Stimulated activated naive CD8-positive, alpha-beta T cell treated with anti-CD3 and anti-CD28 coated beads, Interleukin-15, Interleukin-2, amounts not matched to agents 100 ng/mL and 50 ng/mL, for 24 hours (primary cell): ENCODE data around the gene TCF4.

Experiments used
- H3K27ac Mint-ChIP-seq: one replicate; pipeline ENCODE4 v1.8.0; 2021; ENCODE audit warnings: mild to moderate bottlenecking, mixed read lengths
- H3K27me3 Mint-ChIP-seq: one replicate; pipeline ENCODE4 v1.8.0; 2021; ENCODE audit warnings: mixed read lengths
- H3K36me3 Mint-ChIP-seq: one replicate; pipeline ENCODE4 v1.8.0; 2021; ENCODE audit warnings: low read depth, mixed read lengths
- H3K4me1 Mint-ChIP-seq: one replicate; pipeline ENCODE4 v1.8.0; 2021; ENCODE audit warnings: low read depth, mixed read lengths
- H3K4me3 Mint-ChIP-seq: one replicate; pipeline ENCODE4 v1.8.0; 2021; ENCODE audit warnings: mild to moderate bottlenecking, mixed read lengths
- H3K9me3 Mint-ChIP-seq: one replicate; pipeline ENCODE4 v1.8.0; 2021; ENCODE audit warnings: mixed read lengths

The TCF4 gene

DNA sequence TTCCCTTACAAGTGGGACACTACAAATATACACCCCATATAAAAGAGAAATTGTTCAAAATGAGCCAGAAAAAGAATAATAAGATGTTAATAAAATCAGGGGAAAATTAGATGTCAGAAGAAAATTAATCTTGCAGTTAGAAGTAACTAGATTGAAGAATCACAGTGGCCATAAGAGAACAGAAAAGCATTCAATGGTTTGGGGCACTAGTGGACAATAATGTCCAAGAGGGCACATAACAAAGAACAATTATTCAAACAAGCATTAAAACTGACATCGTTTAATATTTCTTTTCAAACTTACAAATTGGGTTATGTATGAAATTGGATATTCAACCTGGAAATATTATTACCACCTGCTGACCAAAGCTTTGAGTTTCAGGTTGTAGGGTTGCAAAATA is 12.9 kb downstream of the TCF4 start:
- Mint-ChIP-seq H3K4me3 (no peak overlapping the region), H3K27me3 (no peaks in the 10 kb centered on the region), H3K4me1 (peaks cover 5% of the 10 kb centered on the region), H3K9me3 (no peaks in the 10 kb centered on the region), H3K36me3 (no peaks in the 10 kb centered on the region), H3K27ac (no peak overlapping the region)

DNA sequence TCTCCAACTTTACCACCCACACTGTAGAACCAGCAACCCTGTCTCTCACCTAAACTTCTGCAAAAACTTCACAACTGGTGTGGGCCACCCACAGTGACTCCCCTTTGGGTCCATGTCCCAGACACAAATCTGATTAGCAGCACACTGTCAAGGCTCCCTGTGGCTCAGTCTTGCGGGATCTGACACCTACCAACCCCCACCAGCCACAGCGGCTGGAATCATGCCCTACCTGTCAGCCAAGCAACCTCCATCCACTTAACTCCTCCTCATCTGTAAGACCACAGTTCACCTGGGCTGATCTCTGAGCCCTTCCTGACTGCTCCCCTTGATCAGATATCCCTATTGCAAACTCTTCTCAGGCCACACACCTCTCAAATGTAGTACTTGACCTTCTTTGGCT is 14.6 kb downstream of the TCF4 start:
- Mint-ChIP-seq H3K27ac (no peak overlapping the region), H3K27me3 (no peaks in the 10 kb centered on the region), H3K36me3 (no peaks in the 10 kb centered on the region), H3K4me3 (no peak overlapping the region), H3K9me3 (no peaks in the 10 kb centered on the region), H3K4me1 (peaks cover 5% of the 10 kb centered on the region)

DNA sequence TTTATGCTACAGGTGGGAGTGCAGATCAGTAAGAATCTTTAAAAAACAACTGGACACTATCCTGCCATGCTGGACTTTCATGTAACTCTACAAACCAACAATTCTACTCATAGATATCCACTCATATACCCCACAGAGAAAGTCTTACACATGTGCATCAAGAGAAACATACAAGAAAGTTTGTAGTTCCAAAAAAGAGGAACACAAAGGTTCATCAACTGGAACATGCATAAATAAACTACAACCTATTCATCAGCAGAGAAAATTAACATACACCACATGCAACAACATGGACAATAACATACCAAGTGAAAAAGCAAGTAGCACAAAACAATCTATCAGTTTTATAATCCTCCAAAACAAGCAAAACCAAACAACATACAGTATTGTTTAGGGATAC is 17.0 kb downstream of the TCF4 start:
- peaks cover 5% of the 10 kb centered on the region for H3K9me3 Mint-ChIP-seq
- H3K27ac Mint-ChIP-seq = no peak overlapping the region
- H3K36me3 Mint-ChIP-seq = no peaks in the 10 kb centered on the region
- no peak overlapping the region for H3K4me3 Mint-ChIP-seq
- H3K27me3 Mint-ChIP-seq = no peaks in the 10 kb centered on the region
- H3K4me1 Mint-ChIP-seq = peaks cover 5% of the 10 kb centered on the region

DNA sequence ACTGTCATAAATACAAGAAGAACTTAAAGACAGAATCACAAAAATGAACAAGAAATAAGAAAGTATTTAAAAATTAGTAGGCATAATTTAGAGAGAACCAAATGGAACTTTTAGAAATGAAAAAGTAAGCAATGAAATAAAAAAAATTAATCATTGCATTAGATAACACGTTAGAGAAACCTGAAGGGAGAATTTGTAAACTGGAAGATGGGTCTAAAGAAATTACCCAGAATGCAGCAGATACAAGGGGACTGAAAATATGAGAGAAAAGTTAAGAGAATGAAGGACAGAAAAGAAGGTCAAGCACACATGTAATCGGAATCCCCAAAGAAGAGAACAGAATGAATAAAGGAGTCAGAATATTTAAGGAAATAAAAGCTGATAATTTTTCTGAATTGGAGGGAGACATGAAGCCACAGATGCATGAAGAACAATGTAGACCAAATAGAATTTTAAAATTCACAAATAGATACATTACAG is 21.5 kb downstream of the TCF4 start:
- H3K9me3 Mint-ChIP-seq = peaks cover 5% of the 10 kb centered on the region
- H3K36me3 Mint-ChIP-seq = peaks cover 4% of the 10 kb centered on the region
- no peaks in the 10 kb centered on the region for H3K27me3 Mint-ChIP-seq
- H3K4me1 Mint-ChIP-seq = no peaks in the 10 kb centered on the region
- H3K4me3 Mint-ChIP-seq = no peak overlapping the region
- H3K27ac Mint-ChIP-seq = no peak overlapping the region

DNA sequence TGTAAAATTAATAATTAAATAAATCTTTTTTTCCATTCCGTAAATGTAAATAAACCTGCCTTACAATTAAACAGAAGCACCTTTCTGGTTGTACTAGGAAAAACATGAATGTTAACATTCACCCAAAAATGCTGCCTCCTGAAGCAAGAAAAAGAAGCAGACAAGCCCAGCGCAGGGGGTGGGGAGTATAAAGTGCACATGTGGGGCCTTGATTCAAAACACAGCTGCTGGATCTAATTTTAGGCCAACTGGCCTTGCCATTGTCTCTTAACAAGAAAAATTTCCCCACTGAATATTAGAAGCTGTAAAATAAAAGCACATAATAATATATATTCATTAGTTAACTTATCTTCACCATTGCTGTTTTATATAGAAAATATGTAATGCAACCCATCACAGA is 28.3 kb downstream of the TCF4 start:
- Mint-ChIP-seq H3K4me1 (no peaks in the 10 kb centered on the region), H3K27ac (no peak overlapping the region), H3K4me3 (no peak overlapping the region), H3K9me3 (peaks cover 3% of the 10 kb centered on the region), H3K36me3 (peaks cover 4% of the 10 kb centered on the region), H3K27me3 (peaks cover 3% of the 10 kb centered on the region)

DNA sequence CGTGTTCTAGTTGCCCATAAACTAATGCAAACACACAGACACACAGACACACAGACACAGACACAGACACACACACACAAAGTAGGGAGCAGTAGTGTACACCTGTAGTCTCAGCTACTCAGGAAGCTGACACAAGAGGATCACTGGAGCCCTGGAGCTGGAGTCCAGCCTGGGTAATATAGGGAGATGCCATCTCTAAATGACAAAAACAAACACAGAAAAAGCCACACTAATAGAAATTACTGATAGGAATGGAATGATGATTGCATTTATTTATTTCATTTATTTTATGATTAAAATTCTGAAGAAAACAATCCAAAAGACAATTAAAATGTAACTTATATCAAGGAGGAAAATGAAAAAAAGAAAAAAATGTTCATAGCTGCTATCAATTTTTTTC is 30.8 kb downstream of the TCF4 start:
- Mint-ChIP-seq H3K27me3 (peaks cover 3% of the 10 kb centered on the region), H3K27ac (no peak overlapping the region), H3K4me3 (no peak overlapping the region), H3K36me3 (no peaks in the 10 kb centered on the region), H3K4me1 (no peaks in the 10 kb centered on the region), H3K9me3 (peaks cover 3% of the 10 kb centered on the region)

DNA sequence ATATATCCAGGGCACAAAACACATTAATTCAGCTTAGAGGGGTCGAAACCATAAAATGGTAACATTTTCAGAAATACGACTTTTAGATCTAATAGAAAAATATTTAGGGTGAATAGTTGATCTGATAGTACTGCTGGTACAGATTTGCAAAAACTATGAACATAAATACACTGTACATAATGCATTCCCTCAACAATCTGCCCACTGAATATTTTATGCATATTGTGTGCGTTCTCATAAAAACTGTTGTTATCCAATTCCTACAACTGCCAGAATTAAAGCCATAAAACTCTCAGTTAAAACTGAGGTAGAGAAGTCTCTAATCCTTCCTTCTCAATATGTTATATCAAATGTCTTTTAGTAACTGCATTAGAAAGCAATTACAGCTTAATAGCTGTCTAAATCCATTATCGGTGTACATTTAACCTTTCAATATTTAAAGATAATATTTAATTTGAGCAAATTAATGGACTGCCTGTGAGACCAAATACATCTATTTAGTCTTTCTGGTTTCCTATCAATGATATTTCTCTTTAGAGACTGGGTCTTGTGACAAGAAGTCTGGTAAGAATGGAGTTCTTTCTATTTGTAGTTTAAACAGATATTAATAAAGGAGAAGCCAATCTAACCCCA is 32.5 kb downstream of the TCF4 start:
- Mint-ChIP-seq H3K9me3 (peaks cover 3% of the 10 kb centered on the region), H3K27me3 (peaks cover 3% of the 10 kb centered on the region), H3K27ac (no peak overlapping the region), H3K4me3 (no peak overlapping the region), H3K36me3 (no peaks in the 10 kb centered on the region), H3K4me1 (no peaks in the 10 kb centered on the region)

DNA sequence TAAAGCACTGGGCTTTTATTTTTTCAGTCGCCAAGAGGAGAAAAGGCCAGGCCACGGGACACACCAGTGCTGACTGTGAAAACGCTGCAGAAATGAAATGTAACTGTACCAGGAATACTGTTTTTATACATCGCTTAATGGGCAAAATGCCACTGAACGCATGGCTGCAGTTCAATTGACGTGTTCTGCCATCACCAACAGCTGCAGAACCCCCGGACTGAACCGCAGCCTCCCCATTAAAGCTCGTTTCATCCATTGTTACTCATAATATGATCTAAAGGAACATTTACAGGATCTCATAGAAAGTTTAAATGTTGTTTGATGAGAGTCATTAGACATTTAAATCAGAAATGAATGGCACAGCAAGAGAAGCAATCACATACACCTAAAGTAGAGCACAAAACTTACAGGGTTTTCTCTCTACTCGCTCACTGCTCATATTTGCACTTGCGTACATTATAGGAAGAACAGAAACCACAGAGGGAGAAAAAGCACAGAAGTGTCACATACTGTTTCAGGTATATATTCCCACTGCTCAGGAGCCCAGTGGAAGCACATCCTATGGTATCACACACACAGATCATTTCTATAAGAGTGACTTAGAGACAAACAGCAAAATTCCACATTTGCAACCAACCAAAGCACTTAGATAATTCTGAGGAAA is 35.3 kb downstream of the TCF4 start:
- Mint-ChIP-seq H3K4me1 (no peaks in the 10 kb centered on the region), H3K36me3 (no peaks in the 10 kb centered on the region), H3K27ac (no peak overlapping the region), H3K27me3 (no peaks in the 10 kb centered on the region), H3K9me3 (no peaks in the 10 kb centered on the region), H3K4me3 (no peak overlapping the region)

DNA sequence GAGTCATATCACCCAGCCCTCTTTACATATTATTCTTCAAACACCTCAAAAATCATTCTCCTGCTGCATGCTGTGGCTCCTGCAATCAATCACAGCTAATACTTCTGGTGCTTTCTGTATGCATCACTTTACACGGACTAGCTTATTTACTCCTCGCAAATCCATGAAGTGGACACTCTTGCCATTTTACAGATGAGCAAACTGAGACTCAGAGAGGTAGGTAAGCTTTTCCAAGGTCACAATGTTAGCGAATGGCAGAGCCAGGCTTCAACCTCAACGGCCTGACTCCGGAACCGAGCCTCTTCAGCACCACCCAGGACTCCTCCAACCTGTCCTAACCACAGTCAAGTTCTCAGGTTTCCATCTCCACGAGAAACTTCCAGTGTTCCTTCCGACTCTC is 36.8 kb downstream of the TCF4 start:
- H3K4me3 Mint-ChIP-seq = no peak overlapping the region
- H3K4me1 Mint-ChIP-seq = no peaks in the 10 kb centered on the region
- no peaks in the 10 kb centered on the region for H3K36me3 Mint-ChIP-seq
- H3K27me3 Mint-ChIP-seq = no peaks in the 10 kb centered on the region
- no peaks in the 10 kb centered on the region for H3K9me3 Mint-ChIP-seq
- no peak overlapping the region for H3K27ac Mint-ChIP-seq

DNA sequence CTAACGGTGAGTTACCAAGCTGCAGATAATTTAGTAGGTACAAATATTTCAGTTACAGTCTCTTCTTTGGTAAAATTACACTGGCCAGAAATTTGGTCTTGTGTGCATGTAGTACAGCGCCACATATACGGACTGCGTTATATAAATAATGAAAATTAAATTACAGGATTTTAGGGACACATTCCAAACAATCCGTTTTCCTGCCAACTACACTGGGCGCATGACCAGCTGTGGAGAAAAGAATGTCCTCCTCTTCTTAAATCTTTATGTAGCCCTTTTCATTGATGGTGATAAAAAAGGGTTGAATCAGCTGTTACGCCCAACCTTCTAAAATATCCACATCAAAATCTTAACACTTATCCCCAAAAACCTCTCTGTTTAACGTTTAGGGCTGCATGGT is 37.5 kb downstream of the TCF4 start:
- Mint-ChIP-seq H3K9me3 (no peaks in the 10 kb centered on the region), H3K27ac (no peak overlapping the region), H3K27me3 (no peaks in the 10 kb centered on the region), H3K4me3 (no peak overlapping the region), H3K4me1 (no peaks in the 10 kb centered on the region), H3K36me3 (no peaks in the 10 kb centered on the region)

DNA sequence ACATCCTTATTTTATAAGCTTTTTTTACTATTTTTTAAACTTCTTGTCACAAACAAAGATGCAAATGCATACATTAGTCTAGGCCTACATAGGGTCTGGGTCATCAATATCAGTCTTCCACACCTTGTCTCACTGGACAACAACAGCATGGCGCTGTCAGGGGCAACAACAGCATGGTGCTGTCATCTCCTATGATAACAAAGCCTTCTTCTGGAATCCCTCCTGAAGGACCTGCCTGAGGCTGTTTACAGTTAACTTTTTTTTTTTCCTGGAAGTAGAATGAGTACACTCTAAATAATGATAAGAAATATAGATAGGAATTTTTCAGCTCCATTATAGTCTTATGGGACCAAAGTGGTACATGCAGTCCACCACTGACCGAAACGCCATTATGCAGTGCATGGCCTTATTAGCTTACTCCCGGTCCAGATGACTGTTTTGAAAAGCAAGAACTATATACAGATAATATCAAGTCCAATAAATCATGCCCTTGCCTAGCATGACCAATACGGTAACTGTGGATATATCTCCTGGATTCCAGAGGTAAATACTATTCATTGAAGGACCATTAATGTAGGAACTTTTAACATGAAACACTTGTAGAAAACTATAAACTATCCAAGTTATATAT is 38.4 kb downstream of the TCF4 start:
- H3K36me3 Mint-ChIP-seq = no peaks in the 10 kb centered on the region
- H3K4me1 Mint-ChIP-seq = no peaks in the 10 kb centered on the region
- H3K4me3 Mint-ChIP-seq = no peak overlapping the region
- no peaks in the 10 kb centered on the region for H3K9me3 Mint-ChIP-seq
- H3K27me3 Mint-ChIP-seq = no peaks in the 10 kb centered on the region
- H3K27ac Mint-ChIP-seq = no peak overlapping the region

DNA sequence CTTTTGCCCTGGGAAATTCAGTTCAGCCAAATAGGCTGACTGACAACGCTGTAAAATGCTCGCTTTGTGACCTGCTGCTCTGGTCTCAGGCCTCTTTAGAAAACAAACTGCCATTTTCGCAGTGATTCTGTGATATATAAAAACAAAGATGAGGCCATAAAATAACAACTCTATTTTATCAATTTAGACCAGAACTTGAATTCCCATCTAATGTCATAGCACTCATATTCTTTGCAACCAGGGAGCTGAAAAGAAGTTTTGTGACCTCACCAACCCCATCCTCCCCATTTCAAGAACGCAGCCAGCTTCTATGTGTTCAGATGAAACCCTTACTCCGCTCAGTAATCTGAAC is 40.3 kb downstream of the TCF4 start:
- Mint-ChIP-seq H3K4me1 (no peaks in the 10 kb centered on the region), H3K27me3 (no peaks in the 10 kb centered on the region), H3K36me3 (no peaks in the 10 kb centered on the region), H3K4me3 (no peak overlapping the region), H3K27ac (no peak overlapping the region), H3K9me3 (no peaks in the 10 kb centered on the region)

DNA sequence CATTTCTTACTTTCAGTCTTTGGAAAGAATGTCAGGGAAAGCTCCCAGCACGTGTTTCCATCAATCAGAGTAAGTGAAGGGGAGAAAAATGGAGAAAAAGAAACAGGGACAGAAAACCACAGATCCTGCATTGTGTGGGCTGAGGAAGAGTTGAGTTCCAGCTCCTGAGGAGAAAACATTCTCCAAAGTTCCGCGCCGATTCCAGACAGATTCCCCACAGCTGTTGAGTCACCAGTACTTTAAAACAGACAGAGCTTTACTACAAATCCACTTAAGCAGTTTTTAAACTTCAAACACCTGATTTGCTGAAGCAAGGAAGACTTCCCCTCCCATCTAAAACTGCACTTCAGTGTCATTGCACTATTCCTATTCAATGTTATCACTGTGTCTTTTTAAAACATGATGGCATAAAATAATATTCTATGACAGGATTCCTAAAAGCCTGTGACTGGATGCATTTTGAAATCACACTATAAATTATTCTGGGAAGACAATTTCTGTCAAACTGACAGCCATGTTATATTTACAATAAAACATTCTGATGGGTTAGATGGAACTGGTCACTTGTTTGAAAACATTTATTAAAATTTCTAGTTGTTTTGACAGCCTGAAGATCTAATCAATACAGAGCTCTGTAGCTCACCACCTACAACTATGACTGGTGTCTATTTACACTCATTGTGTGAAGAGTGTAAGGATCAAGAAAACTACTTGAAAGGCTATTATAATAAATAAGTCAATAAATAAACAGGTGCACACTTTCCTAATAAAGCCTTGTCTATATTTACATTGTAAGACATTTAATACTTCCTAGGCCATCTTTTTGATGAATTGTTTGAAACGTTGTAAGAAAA is 40.9 kb downstream of the TCF4 start:
- no peaks in the 10 kb centered on the region for H3K4me1 Mint-ChIP-seq
- H3K27ac Mint-ChIP-seq = no peak overlapping the region
- no peaks in the 10 kb centered on the region for H3K27me3 Mint-ChIP-seq
- H3K36me3 Mint-ChIP-seq = no peaks in the 10 kb centered on the region
- H3K9me3 Mint-ChIP-seq = no peaks in the 10 kb centered on the region
- no peak overlapping the region for H3K4me3 Mint-ChIP-seq

DNA sequence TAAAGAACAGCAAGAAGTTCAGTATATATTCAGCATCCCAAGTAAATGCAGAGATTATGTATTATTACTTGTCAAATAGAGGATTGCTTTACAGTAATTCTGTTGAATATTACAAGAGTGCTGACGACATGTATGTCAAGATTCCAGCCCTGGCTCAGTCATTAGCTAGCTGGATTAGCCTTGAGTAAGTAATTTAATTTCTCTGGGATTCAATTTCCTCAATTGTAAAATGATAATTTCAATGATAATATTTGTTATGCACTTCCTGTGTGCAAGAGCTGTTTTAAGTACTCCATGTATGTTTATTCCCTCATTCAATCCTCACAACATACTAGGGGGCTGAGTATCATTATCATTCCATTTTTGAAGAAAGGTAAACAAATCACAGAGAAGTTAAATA is 44.0 kb downstream of the TCF4 start:
- H3K27ac Mint-ChIP-seq = no peak overlapping the region
- H3K4me1 Mint-ChIP-seq = no peaks in the 10 kb centered on the region
- H3K4me3 Mint-ChIP-seq = no peak overlapping the region
- H3K9me3 Mint-ChIP-seq = no peaks in the 10 kb centered on the region
- no peaks in the 10 kb centered on the region for H3K27me3 Mint-ChIP-seq
- no peaks in the 10 kb centered on the region for H3K36me3 Mint-ChIP-seq

DNA sequence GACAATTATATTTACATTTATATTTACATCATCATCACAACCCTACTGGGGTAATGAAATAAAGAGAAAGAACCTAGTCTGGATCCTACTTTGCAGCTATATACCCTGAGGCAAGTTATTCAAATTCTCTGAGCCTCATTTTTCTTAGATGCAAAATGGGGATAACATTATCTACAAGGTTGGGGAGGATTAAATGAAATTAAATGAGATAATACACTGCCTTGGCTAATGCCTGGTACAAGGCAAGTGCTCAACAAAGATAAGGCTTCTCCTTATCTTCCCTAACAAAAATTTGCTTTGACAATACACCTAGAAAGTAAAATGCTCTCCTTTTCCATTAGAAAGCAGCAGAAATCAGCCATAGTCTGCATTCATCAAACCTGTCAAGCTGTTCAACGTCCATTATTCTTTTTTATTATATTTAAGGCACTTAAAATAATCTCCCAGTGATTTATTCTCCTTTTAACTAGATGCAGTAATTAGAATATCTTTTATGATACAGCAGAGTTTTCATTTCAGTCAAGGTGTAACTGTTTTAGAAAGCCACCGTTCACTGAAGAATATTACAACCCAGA is 44.8 kb downstream of the TCF4 start:
- Mint-ChIP-seq H3K9me3 (no peaks in the 10 kb centered on the region), H3K4me3 (no peak overlapping the region), H3K27ac (no peak overlapping the region)

More for the DNA sequence above, 44.8 kb downstream of the TCF4 start:
- no peaks in the 10 kb centered on the region for H3K36me3 Mint-ChIP-seq
- H3K4me1 Mint-ChIP-seq = no peaks in the 10 kb centered on the region
- no peaks in the 10 kb centered on the region for H3K27me3 Mint-ChIP-seq
